ENCODE results near the gene RHEBL1. TPM values are rescaled to one million over a fixed set of nuclear protein-coding genes. Genes with fewer than 3 reads are reported as not detected.

RHEBL1 gene
- total RNA-seq, 1 experiment from 2014 or later: 9.0 TPM

DNA sequence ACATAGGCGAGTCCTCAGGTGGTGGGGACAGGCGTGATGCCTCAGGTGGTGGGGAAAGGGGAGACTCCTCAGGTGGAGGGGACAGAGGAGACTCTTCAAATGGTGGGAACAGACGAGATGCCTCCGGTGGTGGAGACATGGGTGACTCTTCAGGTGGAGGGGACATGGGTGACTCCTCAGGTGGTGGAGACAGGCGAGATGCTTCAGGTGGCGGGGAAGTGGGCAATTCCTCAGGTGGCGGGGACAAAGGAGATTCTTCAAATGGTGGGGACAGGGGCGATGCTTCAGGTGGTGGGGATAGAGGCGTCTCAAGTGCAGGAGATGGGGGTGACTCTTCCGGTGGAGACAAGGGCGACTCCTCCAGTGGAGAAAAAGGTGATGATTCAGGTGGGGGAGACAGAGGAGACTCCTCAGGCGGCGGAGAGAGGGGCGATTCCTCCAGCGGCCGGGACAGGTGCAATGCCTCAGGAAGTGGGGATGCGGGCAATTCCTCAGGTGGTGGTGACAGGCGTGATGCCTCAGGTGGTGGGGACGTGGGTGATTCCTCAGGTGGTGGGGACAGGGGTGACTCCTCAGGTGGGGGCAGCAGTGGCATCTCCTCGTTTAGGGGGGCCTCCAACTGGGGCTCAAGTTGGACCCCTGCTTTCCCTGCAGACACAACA lies 17.9 kb downstream of the RHEBL1 start:
- ATAC-seq: no peak
- Mint-ChIP-seq H3K27me3 (ENCODE audit: low read depth) (no peaks in the 10 kb centered on the region), H3K36me3 (peaks cover 81% of the 10 kb centered on the region), H3K4me1 (peaks cover 15% of the 10 kb centered on the region), H3K9me3 (no peaks in the 10 kb centered on the region), H3K4me3 (no peak overlapping the region), H3K27ac (no peak overlapping the region)
- no peak for DNase-seq (ENCODE audit: low spot score)
- TF ChIP-seq, protein P1, sequence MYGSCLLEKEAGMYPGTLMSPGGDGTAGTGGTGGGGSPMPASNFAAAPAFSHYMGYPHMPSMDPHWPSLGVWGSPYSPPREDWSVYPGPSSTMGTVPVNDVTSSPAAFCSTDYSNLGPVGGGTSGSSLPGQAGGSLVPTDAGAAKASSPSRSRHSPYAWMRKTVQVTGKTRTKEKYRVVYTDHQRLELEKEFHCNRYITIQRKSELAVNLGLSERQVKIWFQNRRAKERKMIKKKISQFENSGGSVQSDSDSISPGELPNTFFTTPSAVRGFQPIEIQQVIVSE (CRISPR knock-in tag; IDR thresholded peaks at IDR 0.05; ENCODE audit: borderline replicate concordance): no peak
- no peak for TF ChIP-seq IRF2 (CRISPR knock-in tag; IDR thresholded peaks at IDR 0.05; ENCODE audit: borderline replicate concordance, low read depth)
- no peak for TF ChIP-seq NR3C1 (CRISPR knock-in tag; conservative IDR thresholded peaks at IDR 0.05; ENCODE audit: low read depth)
- no peak for TF ChIP-seq TEAD1 (CRISPR knock-in tag; IDR thresholded peaks at IDR 0.05)
- TF ChIP-seq, protein P2, sequence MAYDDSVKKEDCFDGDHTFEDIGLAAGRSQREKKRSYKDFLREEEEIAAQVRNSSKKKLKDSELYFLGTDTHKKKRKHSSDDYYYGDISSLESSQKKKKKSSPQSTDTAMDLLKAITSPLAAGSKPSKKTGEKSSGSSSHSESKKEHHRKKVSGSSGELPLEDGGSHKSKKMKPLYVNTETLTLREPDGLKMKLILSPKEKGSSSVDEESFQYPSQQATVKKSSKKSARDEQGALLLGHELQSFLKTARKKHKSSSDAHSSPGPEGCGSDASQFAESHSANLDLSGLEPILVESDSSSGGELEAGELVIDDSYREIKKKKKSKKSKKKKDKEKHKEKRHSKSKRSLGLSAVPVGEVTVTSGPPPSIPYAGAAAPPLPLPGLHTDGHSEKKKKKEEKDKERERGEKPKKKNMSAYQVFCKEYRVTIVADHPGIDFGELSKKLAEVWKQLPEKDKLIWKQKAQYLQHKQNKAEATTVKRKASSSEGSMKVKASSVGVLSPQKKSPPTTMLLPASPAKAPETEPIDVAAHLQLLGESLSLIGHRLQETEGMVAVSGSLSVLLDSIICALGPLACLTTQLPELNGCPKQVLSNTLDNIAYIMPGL (CRISPR knock-in tag; IDR thresholded peaks at IDR 0.05): no peak
- no peak for TF ChIP-seq GRHL2 (CRISPR knock-in tag; IDR thresholded peaks at IDR 0.05; ENCODE audit: insufficient replicate concordance, severe bottlenecking)
- TF ChIP-seq HMGA2 (CRISPR knock-in tag; IDR thresholded peaks at IDR 0.05): no peak
- no peak for TF ChIP-seq JAZF1 (CRISPR knock-in tag; IDR thresholded peaks at IDR 0.05)
- TF ChIP-seq ZNF138 (CRISPR knock-in tag; conservative IDR thresholded peaks at IDR 0.05): no peak
- no peak for TF ChIP-seq SMAD4 (CRISPR knock-in tag; IDR thresholded peaks at IDR 0.05)
- no peak for TF ChIP-seq CREB1 (CRISPR knock-in tag; IDR thresholded peaks at IDR 0.05)
- no peak for TF ChIP-seq GABPB1 (CRISPR knock-in tag; IDR thresholded peaks at IDR 0.05)
- no peak for TF ChIP-seq SP1 (CRISPR knock-in tag; conservative IDR thresholded peaks at IDR 0.05)
- no peak for TF ChIP-seq ZNF423 (CRISPR knock-in tag; IDR thresholded peaks at IDR 0.05)
- no peak for TF ChIP-seq ZSCAN18 (CRISPR knock-in tag; IDR thresholded peaks at IDR 0.05)
- POLR2A ChIA-PET: interaction anchor here (0.6 kb wide), 1 partner anchor 70 kb away, joined by 5 read pairs; no protein-coding TSS in a partner anchor
- CTCF ChIA-PET: interaction anchor here (0.5 kb wide), 1 partner anchor 63 kb away, joined by 3 read pairs; no protein-coding TSS in a partner anchor

DNA sequence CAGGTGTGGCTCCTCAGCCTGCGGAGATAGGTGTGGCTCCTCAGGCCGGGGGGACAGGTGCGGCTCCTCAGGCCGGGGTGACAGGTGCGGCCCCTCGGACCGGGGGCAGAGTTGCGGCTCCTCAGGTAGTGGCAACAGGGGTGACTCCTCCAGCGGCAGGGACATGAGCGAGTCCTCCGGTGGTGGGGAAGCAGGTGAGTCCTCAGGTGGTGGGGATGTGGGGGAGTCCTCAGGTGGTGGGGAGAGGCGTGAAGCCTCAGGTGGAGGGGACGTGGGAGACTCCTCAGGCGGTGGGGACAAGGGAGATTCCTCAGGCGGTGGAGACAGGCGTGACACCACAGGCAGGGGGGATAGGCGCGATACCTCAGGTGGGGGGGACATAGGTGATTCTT lies 18.4 kb downstream of the RHEBL1 start:
- CTCF ChIA-PET: interaction anchor here (1.1 kb wide), 1 partner anchor 37 kb away, joined by 3 read pairs; no protein-coding TSS in a partner anchor
- H3K27ac Mint-ChIP-seq: no peak overlapping the region
- H3K4me3 Mint-ChIP-seq: no peak overlapping the region
- POLR2A ChIA-PET: no interaction called here
- H3K27me3 Mint-ChIP-seq (ENCODE audit: low read depth): no peaks in the 10 kb centered on the region
- peaks cover 10% of the 10 kb centered on the region for H3K4me1 Mint-ChIP-seq
- H3K9me3 Mint-ChIP-seq: no peaks in the 10 kb centered on the region
- ATAC-seq (no peak), DNase-seq (ENCODE audit: low spot score) (no peak)
- peaks cover 87% of the 10 kb centered on the region for H3K36me3 Mint-ChIP-seq
- no peak for TF ChIP-seq ZNF416 (CRISPR knock-in tag; IDR thresholded peaks at IDR 0.05)
- TF ChIP-seq, protein P3, sequence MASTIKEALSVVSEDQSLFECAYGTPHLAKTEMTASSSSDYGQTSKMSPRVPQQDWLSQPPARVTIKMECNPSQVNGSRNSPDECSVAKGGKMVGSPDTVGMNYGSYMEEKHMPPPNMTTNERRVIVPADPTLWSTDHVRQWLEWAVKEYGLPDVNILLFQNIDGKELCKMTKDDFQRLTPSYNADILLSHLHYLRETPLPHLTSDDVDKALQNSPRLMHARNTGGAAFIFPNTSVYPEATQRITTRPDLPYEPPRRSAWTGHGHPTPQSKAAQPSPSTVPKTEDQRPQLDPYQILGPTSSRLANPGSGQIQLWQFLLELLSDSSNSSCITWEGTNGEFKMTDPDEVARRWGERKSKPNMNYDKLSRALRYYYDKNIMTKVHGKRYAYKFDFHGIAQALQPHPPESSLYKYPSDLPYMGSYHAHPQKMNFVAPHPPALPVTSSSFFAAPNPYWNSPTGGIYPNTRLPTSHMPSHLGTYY (CRISPR knock-in tag; IDR thresholded peaks at IDR 0.05): no peak
- TF ChIP-seq SMAD4 (CRISPR knock-in tag; IDR thresholded peaks at IDR 0.05): no peak
- TF ChIP-seq SP1 (CRISPR knock-in tag; conservative IDR thresholded peaks at IDR 0.05): no peak
- TF ChIP-seq FOXP1 (CRISPR knock-in tag; IDR thresholded peaks at IDR 0.05; ENCODE audit: borderline replicate concordance): no peak
- no peak for TF ChIP-seq FOXK1 (CRISPR knock-in tag; IDR thresholded peaks at IDR 0.05)
- TF ChIP-seq ZNF232 (CRISPR knock-in tag; IDR thresholded peaks at IDR 0.05): no peak
- TF ChIP-seq JUN (CRISPR knock-in tag; IDR thresholded peaks at IDR 0.05): no peak
- no peak for TF ChIP-seq ZNF281 (CRISPR knock-in tag; IDR thresholded peaks at IDR 0.05)
- no peak for TF ChIP-seq GTF2I (CRISPR knock-in tag; conservative IDR thresholded peaks at IDR 0.05)
- TF ChIP-seq NR2C2 (CRISPR knock-in tag; IDR thresholded peaks at IDR 0.05): no peak
- no peak for TF ChIP-seq GRHL2 (CRISPR knock-in tag; IDR thresholded peaks at IDR 0.05; ENCODE audit: insufficient replicate concordance, severe bottlenecking)
